Prostate gland (tissue), 2 donors: Measurements from ENCODE around the gene CD38. TPM values are rescaled to one million over a fixed set of nuclear protein-coding genes. Genes with fewer than 3 reads are reported as not detected.

Experiments used
- DNase-seq: peaks from one replicate; pipeline ENCODE4 v3.0.0-alpha.2; 2019; ENCODE audit warnings: low spot score
- H3K27ac ChIP-seq, 2 donors: fragments of 200-600 bp; sonication (generic); 2 replicates each; pipeline ENCODE4 v1.5.1; 2017 to 2019
- H3K27me3 ChIP-seq: fragments of 200-600 bp; sonication (generic); replicated peaks from 2 replicates; pipeline ENCODE4 v1.5.1; 2019; ENCODE audit not compliant: insufficient read depth
- H3K36me3 ChIP-seq, 2 donors: fragments of 200-600 bp; sonication (generic); 1 replicate in 1 of 2; 2 replicates in 1 of 2; pipeline versions ENCODE4 v1.5.1 to v1.8.1; 2017 to 2019
- H3K4me1 ChIP-seq: fragments of 200-600 bp; sonication (generic); replicated peaks from 2 replicates; pipeline ENCODE4 v1.5.1; 2019
- H3K4me3 ChIP-seq, 2 donors: fragments of 200-600 bp; sonication (generic); 2 replicates each; pipeline ENCODE4 v1.5.1; 2017 to 2019
- H3K9me3 ChIP-seq: fragments of 200-600 bp; sonication (generic); 2 replicates; pipeline ENCODE4 v1.5.1; 2017
- CTCF ChIP-seq, 4 experiments: fragments of 200-600 bp in 2 of 4; fragments of 450-650 bp in 2 of 4; sonication (generic) in 2 of 4; IDR thresholded peaks; 1 replicate in 3 of 4; 2 replicates in 1 of 4; pipeline ENCODE4 v1.5.1; 2016 to 2019; ENCODE audit warnings: antibody characterized with exemption in 4 of 4, mild to moderate bottlenecking in 2 of 4, moderate library complexity in 2 of 4
- POLR2A ChIP-seq: fragments of 450-650 bp; IDR thresholded peaks from one replicate; pipeline ENCODE4 v1.6.1; 2016; ENCODE audit warnings: antibody characterized with exemption, mild to moderate bottlenecking
- POLR2AphosphoS5 ChIP-seq: sonication (generic); formaldehyde crosslinking; IDR thresholded peaks from one replicate; pipeline ENCODE4 v1.6.1; 2017; ENCODE audit warnings: antibody characterized with exemption
- WGBS: methylation state at CpG from one replicate; pipeline ENCODE4 v1.1.5; 2018; 5-methylcytosine and 5-hydroxymethylcytosine counted together
- intact Hi-C: fragments of 100-400 bp; cut with DNase I; formaldehyde crosslinking; loops from one replicate; pipeline ENCODE4 v1.14.2; 2022
- total RNA-seq, 2 donors: library from RNA; depleted of rRNA; stranded (reverse); fragments of >200 nt; gene quantifications; one replicate each; pipeline ENCODE4 v1.1.0, GENCODE V29; 2016

Gene CD38
- total RNA-seq, 2 donors from 2014 or later: 4.6 to 9.9 TPM

GRCh38 chr4:15742637-15743036 lies 35.5 kb upstream of the CD38 start:
- TF ChIP-seq CTCF (IDR thresholded peaks at IDR 0.05) (no peak), POLR2AphosphoS5 (no peak), POLR2A (no peak)
- Histone ChIP-seq H3K4me1 (no peaks in the 10 kb centered on the region), H3K27ac (no peak overlapping the region), H3K4me3 (no peak overlapping the region), H3K9me3 (no peaks in the 10 kb centered on the region), H3K27me3 (no peaks in the 10 kb centered on the region), H3K36me3 (no peaks in the 10 kb centered on the region)
- DNase-seq: no peak
- 29% methylated on average over 1 of the region's 1 CpG for WGBS
- intact Hi-C loops: no loop called here

- DNase-seq: no peak
- Histone ChIP-seq H3K27me3 (no peaks in the 10 kb centered on the region), H3K4me3 (no peak overlapping the region), H3K36me3 (no peaks in the 10 kb centered on the region), H3K27ac (no peak overlapping the region), H3K4me1 (no peaks in the 10 kb centered on the region), H3K9me3 (no peaks in the 10 kb centered on the region)
- 28% methylated on average over 5 of the region's 5 CpGs for WGBS
- intact Hi-C loops: no loop called here
- TF ChIP-seq POLR2A (no peak), CTCF (IDR thresholded peaks at IDR 0.05) (no peak), POLR2AphosphoS5 (no peak)
These were observed 34.0 kb upstream of the CD38 start for GRCh38 chr4:15744016-15744545.

- H3K27ac ChIP-seq: no peak overlapping the region
- no peaks in the 10 kb centered on the region for H3K9me3 ChIP-seq
- no peak for DNase-seq
- no peaks in the 10 kb centered on the region for H3K27me3 ChIP-seq
- H3K4me3 ChIP-seq: no peak overlapping the region
- 93% methylated on average over 1 of the region's 1 CpG for WGBS
- H3K4me1 ChIP-seq: no peaks in the 10 kb centered on the region
- no peaks in the 10 kb centered on the region for H3K36me3 ChIP-seq
- TF ChIP-seq CTCF (IDR thresholded peaks at IDR 0.05) (no peak), POLR2AphosphoS5 (no peak), POLR2A (no peak)
- intact Hi-C loops: no loop called here
These were observed 32.0 kb upstream of the CD38 start for GRCh38 chr4:15746110-15746509.

- intact Hi-C loops: no loop called here
- Histone ChIP-seq H3K36me3 (no peaks in the 10 kb centered on the region), H3K4me1 (no peaks in the 10 kb centered on the region), H3K4me3 (no peak overlapping the region), H3K9me3 (no peaks in the 10 kb centered on the region), H3K27me3 (no peaks in the 10 kb centered on the region), H3K27ac (no peak overlapping the region)
- WGBS: 67% methylated on average over 6 of the region's 6 CpGs
- no peak for TF ChIP-seq CTCF (IDR thresholded peaks at IDR 0.05)
- no peak for TF ChIP-seq POLR2AphosphoS5
- no peak for TF ChIP-seq POLR2A
- no peak for DNase-seq
These were observed 29.1 kb upstream of the CD38 start for GRCh38 chr4:15749001-15749400.

GRCh38 chr4:15751153-15751552 lies 27.0 kb upstream of the CD38 start:
- Histone ChIP-seq H3K4me1 (no peaks in the 10 kb centered on the region), H3K27me3 (no peaks in the 10 kb centered on the region), H3K36me3 (no peaks in the 10 kb centered on the region), H3K9me3 (no peaks in the 10 kb centered on the region), H3K27ac (no peak overlapping the region), H3K4me3 (no peak overlapping the region)
- intact Hi-C loops: no loop called here
- no peak for DNase-seq
- WGBS: 94% methylated on average over 2 of the region's 2 CpGs
- TF ChIP-seq CTCF (IDR thresholded peaks at IDR 0.05): no peak
- no peak for TF ChIP-seq POLR2AphosphoS5
- TF ChIP-seq POLR2A: no peak
